ENCODE results near the gene ATG2B.

DNA sequence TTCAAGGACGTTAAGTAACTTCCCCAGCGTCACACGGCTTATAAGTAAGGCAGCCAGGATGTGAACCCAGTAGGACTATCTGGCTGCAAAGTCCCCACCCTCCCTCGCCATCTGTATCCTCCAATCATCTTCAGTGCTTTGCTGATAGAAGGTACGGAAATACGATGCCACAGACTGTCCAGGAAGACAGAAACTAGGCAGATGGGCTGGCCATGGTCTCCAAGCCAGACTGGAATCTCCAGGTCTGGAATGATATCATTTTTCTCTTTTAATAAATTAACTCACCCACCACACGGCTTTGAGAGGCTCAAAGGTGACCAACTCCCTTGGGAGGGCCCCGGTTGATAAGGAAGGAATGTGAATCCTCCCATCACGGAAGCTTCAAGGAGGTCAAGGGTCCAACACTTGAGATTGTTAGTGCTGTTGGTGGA lies 123.4 kb downstream of the ATG2B start:
- TF ChIP-seq, protein P1, sequence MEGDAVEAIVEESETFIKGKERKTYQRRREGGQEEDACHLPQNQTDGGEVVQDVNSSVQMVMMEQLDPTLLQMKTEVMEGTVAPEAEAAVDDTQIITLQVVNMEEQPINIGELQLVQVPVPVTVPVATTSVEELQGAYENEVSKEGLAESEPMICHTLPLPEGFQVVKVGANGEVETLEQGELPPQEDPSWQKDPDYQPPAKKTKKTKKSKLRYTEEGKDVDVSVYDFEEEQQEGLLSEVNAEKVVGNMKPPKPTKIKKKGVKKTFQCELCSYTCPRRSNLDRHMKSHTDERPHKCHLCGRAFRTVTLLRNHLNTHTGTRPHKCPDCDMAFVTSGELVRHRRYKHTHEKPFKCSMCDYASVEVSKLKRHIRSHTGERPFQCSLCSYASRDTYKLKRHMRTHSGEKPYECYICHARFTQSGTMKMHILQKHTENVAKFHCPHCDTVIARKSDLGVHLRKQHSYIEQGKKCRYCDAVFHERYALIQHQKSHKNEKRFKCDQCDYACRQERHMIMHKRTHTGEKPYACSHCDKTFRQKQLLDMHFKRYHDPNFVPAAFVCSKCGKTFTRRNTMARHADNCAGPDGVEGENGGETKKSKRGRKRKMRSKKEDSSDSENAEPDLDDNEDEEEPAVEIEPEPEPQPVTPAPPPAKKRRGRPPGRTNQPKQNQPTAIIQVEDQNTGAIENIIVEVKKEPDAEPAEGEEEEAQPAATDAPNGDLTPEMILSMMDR (IDR thresholded peaks at IDR 0.05), result no peak
- TF ChIP-seq POLR2AphosphoS5 (IDR thresholded peaks at IDR 0.05) (no peak), POLR2A (IDR thresholded peaks at IDR 0.05) (no peak)

Measured in prostate gland (tissue), 2 donors.